Measurements from ENCODE around the gene FOCAD.
A peak's percentile ranks its signal among the peaks of the same experiment; 100 is the strongest.

Gene FOCAD

DNA sequence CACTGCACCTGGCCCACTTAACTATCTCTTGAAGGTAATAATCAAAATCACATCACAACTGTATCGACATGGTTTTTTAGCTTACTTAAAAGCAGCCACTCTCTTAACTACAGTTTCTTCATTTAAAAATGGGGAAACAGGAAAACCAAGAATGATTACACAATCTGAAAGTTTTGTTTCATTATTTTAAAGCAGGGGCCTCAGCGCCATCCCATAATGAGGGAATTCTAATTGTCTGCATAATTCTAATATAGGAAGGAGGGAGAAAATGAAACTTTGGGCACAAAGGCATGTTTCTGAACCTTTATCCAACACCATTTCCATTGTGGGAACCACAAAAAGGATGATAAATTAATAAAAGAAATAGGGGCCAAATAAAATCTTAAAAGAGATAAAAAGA, 339.8 kb downstream of the FOCAD start:
- no peak for DNase-seq (ENCODE audit: low read depth)

DNA sequence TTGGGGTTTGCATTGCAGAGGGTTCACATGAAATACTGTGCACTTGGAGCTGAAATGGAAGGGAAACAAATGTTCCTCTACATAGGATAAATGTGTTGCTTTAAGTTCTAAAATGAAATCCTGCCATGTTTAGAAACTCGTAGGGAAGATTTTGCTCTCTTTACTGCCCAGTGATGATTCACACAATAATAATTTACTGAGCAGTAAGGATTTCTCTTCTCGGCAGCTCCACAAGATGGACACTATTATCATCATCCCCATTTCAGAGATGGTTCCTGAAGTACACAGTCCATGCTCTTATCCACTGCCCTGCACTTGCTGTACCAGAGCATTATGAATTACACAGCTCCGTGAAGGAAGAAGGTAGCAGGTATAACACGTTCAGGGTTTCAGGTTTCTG, 343.2 kb downstream of the FOCAD start:
- no peak for DNase-seq (ENCODE audit: low read depth)

DNA sequence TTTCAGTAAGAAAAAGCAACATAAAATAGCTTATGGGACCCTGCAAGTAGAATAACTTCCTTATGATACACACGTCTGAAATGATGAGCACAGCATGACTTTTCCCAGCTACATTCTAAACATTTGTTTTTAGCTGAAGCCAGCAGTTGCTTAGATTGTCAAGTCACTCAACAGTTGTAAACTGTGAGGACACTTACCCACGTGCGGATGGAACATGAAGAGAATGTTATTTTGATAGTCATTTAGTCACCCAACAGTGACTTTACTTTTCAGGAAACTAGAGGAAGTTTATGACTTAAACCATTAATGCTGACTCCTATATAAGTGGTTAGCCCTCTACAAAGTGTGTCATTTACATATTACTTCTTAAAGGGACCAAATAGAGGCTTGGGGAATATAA, 344.4 kb downstream of the FOCAD start:
- DNase-seq (ENCODE audit: low read depth), result no peak

DNA sequence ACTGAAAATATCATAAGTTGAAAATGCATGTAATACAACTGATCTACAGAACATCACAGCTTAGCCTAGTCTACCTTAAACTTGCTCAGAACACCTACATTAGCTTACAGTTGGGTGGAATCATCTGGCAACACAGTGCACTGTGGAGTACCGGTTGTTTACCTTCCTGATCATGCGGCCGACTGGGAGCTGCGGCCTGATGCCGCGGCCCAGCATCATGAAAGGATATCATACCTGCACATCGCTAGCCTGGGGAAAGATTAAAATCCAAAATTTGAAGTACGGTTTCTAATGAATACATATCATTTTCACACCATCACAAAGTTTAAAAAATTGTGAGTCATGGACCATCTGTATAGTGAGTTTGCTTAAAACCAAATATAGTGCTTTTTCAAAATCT, 345.6 kb downstream of the FOCAD start:
- DNase-seq (ENCODE audit: low read depth), result no peak

DNA sequence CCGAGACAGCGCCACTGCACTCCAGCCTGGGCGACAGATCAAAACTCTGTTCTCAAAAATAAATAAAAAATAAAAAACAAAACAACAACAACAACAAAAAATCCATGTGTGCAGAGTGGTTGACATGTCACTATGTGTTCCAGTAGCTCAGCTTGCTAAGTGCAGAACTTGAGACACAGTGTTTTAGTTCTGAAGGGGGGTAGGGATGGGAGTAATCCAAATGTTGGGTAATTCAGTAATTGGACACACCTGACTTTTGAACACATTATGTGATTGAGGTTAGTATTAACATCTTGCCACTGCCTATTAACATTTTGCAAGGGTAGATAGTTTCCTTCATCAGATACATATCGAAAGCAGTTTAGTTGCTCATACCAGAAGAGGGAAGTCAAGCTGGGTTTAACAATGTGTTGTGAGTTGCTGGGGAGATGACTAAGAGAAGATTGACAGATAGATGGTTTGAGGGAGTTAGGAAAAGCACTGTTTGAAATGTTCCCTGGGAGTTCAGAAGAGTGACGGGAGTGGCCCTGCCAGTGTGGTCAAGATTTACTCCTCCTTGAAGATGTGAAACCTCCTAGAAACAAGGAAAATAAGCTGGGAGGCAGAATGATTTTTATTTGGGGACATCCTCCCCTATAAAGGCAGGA, 346.5 kb downstream of the FOCAD start:
- DNase-seq (ENCODE audit: low read depth), result no peak

DNA sequence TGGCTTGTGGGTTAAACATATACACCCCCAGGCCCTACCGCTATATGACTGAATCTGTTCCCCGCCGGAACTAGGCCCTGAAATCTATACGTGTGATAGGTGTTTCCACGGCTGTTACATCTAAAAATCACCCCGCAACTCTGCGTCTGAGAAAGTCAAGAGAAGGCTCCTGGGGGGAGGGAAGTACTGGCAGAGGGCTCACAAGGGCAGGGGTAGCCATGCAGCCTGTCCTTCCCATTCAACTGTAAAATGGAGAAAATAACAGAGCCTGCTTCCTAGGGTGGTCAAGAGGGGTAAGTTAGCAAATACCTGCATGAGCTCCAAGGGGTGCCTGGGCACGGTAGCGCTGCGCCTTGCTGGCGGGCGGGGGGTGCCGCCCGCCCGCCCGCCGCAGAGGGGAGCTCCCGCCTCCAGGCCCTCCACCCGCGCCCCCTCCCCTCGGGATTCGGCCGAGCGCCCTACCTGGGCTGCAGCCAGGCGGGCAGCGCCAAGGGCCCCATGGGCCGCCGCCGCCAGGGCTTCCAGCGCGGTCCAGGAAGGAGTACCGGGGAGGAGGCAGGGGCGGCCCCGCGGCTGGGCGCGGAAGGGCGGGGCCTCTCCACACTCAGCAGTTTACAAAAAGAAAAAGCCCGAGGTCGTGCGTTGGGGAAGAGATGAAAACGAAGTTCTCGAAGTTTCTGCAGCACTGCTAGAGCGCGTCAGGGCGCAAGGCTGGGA, 347.2 kb downstream of the FOCAD start, which contains the start of gene HACD4:
Gene HACD4, minus strand, starts transcription at position 550 of the 717 bp plus-strand sequence. Its CDS starts 50 bp downstream, at position 500.
- DNase-seq (ENCODE audit: low read depth), result peak; percentile 53

DNA sequence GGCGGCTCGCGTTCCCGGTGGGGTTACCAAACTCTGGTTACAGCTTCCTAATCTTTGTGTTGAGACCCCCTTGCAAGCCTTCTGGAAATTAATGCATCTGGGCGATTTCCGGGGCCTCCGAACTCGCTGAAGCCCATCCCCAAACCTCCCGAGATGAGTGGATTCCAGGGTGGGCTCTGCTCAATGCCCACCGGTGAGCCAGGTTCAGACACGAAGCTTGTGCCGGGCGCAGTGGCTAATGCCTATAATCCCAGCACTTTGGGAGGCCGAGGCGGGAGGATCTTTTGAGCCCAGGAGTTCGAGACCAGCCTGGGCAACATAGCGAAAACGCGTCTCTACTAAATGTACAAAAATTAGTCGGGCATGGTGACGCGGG, 347.7 kb downstream of the FOCAD start:
- DNase-seq (ENCODE audit: low read depth), result no peak

DNA sequence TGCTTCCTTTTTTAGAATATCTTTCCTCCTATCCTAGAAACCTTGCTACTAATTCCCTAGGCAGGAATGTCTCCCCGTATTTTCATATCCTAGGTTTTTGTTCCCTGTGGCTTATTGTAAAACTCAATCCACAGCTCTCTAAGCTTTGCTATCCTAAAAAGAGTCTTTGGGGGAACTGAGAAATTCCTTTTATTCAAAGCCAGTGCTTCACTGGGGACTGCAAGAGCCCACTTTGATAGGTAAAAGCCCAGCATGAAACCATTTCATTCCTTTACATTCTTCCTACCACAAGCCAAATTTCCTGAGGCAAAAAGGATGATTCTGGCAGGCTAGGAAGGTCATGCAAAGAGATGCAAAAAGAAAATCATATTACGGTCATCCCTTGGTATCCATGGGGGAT, 353.2 kb downstream of the FOCAD start:
- DNase-seq (ENCODE audit: low read depth), result no peak

DNA sequence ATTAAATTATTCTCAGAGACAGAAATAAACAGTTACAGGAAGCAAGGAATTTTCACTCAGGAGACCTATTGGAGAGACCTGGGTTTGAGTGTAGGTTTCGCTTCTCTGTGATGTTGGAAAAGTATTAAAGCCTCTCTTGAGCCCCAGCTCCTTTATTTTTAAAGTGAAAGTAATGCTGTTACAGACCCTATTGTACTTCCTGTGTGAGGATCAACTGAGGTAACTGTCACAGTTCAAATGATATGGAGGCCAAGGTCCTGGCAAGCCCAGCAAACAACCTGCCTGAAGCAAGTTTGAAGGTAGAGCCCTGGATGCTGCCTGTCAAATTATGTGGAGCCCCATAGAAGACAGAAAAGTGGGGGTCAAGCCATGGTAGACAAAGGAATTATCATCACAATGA, 355.2 kb downstream of the FOCAD start:
- DNase-seq (ENCODE audit: low read depth), result no peak

DNA sequence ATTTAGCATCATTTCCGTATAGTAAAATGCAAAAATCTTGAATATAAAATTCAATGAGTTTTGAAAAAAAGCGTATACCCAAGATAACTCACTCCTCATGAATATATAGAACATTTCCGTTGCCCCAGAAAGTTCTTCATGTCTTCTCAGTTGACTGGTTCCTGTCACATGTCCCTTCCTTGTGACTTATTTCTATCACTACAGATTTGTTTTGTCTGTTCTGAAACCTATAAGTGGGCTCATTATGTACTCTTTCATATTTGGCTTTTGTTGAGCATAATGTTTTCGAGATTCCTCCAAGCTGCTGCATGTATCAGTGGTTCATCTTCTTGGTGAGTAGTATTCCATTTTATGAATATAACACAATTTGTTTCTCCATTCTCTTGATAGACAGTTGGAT, 358.4 kb downstream of the FOCAD start:
- DNase-seq (ENCODE audit: low read depth), result no peak

DNA sequence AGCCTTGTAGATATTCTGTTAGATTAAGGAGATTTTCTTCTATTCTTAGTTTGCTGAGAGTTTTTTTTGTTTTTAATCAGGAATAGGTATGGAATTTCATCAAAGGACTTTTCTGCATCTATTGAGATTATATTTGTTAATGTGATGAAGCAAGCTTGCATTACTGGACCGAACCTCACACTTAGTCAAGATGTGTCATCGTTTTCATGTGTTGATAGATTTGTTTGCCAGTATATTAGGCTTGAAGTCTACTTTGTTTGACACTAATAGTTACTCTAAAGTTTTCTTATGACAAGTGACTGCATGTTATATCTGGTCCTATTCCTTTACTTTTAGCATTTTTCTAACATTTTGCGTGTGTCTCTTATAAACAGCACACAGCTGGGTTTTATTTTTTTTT, 359.8 kb downstream of the FOCAD start:
- no peak for DNase-seq (ENCODE audit: low read depth)

All from T-helper 22 cell (primary cell).